KG1 (cell line): ENCODE data around the gene LAYN.

Source experiments
- DNase-seq: peaks from one replicate; lab custom pipeline; 2025; lab: John Stamatoyannopoulos, UW

LAYN gene

DNA sequence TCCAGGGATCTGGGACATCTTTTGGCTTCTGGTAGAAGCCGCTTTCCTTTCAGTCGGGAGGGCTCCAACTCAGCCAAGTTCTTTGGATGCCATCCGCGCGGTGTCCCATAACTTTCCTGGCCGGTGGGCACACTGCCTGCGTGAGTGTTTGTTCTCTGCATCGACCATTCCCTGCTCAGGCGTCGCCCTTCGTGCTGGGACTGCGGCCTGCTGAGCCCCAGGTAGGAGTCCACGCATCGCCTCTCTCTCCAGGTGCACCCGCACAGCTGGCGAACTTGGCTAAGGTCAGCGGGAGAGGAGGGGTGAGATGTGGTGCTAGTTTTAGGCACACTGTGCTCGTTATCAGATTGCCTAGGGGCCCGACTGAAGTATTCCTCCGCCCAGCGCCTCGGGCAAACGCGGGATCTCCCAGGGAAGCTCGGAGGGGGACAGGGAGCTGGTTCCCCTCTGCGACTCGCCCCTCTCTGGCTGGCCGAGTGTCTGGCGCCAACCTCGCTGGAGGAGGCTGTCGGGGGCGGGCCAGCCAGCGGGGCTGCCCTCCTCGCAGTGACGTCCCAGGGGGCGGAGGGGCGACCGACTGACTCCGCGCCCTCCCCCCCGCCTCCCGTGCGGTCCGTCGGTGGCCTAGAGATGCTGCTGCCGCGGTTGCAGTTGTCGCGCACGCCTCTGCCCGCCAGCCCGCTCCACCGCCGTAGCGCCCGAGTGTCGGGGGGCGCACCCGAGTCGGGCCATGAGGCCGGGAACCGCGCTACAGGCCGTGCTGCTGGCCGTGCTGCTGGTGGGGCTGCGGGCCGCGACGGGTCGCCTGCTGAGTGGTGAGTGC lies at the start of gene LAYN:
LAYN (plus strand) TSS at position 607 of the 823 bp plus-strand sequence; CDS start at position 731, 124 bp downstream.
- DNase-seq = no peak

DNA sequence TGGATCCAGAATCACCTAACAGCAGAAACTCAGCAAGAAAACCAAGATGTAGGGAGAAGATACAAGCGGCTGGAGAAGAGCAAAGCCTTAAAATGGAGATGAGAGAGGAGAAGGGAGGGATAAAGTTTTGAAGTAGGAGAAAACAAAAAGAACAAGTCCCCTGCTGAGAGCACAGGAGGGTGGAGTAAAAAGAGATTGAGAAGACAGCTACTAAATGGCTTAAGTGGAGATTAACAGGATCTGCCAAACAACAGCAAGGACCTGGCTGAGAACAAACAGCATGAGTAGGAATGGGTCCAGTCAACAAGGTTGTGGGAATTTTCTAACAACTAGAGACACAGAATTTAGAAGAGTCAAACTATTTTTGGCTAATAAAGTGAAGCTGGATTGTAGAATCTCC lies 46.5 kb upstream of the LAYN start:
- no peak for DNase-seq

DNA sequence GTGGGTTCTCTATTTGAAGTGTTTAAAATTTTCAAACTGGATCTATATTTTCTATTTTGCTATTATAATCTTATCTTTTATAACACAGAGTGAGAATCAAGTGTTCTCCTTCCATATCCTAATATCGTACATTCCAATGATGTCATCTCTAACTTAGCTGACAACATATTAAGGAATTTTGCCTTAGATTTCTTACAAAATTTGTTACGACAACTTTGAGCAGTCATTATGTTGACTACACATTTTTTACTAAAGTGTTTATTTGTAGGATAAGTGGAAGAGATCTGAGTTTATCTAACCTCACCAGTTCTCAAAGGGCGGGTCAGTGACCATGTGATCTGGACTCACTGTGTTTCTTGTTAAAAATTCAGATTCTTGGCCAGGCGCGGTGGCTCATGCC lies 41.0 kb upstream of the LAYN start:
- no peak for DNase-seq

DNA sequence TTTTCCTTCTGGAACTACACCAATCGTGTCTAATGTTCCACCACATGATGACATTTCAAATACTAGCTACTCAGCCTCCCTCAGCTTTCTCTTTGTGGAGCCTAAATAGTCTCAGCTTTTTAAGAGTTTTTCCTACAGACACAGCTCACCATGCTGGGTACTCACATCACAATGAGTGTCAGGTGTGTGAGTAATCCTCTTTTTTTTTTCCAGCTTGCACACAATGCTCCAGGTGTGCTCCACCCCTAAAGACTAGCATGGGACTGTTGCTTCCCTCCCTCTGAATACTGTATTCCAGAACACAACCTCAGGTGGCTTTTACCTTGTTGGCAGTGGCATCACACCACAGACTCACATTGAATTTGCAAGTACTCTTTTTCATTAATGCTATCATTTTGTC lies 40.0 kb upstream of the LAYN start:
- no peak for DNase-seq

GRCh38 chr11:111502611-111503010 lies 37.9 kb upstream of the LAYN start:
- DNase-seq = no peak

DNA sequence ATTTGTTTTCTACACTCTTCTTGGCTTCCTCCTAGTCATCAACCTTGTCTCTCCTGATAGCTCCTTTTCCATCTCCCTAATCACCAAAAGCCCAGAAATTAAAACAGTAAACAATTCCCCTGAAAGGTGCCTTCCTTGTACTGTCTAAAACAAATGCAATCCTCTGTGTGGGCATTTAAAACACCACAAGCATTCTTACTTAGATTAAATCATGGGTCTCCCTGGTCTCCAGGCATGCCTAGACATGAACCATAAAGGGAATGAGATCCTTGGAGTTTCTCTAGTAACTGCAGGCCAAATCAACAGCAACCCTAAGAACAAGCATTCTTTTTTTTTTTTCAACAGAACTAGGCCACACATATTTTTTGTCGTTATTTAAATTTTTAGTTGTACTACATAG lies 30.2 kb upstream of the LAYN start:
- no peak for DNase-seq

- peak; percentile 24 for DNase-seq
Measured at GRCh38 chr11:111512296-111513239, 28.0 kb upstream of the LAYN start, which contains the start of gene BTG4. Gene BTG4, minus strand, starts transcription at chr11:111512386. Its CDS starts 13,610 bp downstream, at chr11:111498776.

DNA sequence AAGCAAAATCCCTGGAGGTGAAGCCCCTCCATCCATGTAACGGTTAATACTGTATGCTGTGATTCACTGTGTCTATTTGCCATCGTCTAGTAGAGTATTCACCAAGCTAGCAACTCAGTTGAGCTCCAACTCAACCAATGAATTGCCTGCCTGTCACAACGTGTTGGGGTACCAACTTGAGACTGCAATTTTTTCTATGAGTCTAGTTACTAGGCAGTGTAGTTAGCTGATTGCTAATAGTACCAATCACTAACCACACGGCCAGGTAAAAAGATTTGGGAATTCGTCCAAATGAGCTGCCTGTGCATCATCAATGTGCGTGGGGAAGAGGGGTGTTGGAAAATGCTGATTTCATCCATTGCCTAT lies 27.3 kb upstream of the LAYN start:
- DNase-seq = no peak

DNA sequence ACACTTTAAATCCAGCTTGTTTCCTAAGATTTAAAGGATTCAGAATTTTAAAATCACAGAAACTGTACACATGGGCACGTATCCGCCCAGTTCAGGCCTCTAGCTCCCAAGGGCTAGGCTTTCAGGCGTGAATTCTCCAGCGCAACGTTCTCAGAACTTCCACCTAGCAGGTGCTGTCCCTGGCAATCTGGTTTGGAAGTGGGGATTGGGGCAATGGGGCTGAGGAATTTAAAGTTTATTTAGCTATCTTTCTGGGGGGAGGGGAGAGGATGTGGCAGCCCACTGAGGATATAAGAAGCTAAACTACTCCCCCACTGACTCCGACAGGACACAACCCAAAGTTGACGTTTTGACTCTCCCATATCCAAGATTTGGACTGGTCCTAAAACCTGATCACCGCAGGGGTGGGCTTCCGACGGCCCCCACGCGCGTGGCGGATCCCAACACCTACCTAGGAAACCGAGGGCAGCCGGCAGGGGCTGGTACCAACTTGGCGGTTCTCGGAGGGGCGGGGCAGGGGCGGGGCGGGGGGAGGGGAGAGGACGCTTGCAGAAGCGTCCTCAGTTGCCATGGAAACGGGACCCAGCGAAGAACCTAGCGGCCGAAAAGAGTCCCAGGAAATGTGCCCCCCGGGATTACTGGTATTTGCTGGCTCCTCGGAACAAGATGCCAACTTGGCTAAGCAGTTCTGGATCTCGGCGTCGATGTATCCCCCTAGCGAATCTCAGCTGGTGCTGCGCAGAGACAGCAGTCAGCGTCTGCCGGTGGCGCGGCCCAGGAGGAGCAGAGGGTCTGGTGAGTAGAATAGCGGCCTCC lies 26.1 kb upstream of the LAYN start, which contains the start of gene HOATZ:
HOATZ (plus strand) TSS at position 563 of the 816 bp plus-strand sequence; CDS start at position 570, 7 bp downstream.
- DNase-seq = no peak

DNA sequence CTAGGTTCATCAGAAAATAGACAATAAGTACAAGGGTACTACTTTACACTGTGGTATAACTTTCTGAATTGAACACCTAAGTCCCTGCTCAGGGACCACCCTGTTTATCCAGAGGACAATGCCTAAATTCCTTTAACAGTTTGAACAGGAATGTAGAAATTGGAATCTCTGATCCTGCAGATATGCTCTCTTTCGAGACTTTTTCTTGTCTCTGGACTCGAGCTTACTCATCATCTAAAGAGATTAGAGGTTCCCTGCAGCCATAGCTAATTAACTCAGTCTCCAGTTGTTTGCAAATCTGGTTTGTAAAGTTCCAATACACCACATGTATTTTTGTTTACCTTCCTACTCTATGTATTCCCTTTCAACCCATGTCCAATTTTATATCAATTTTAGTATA lies 24.9 kb upstream of the LAYN start:
- no peak for DNase-seq

GRCh38 chr11:111518668-111519067 lies 21.9 kb upstream of the LAYN start:
- DNase-seq = no peak

GRCh38 chr11:111520560-111520959 lies 20.0 kb upstream of the LAYN start:
- DNase-seq = no peak

GRCh38 chr11:111521135-111521534 lies 19.4 kb upstream of the LAYN start:
- DNase-seq = no peak

GRCh38 chr11:111522426-111522825 lies 18.1 kb upstream of the LAYN start:
- DNase-seq = no peak

DNA sequence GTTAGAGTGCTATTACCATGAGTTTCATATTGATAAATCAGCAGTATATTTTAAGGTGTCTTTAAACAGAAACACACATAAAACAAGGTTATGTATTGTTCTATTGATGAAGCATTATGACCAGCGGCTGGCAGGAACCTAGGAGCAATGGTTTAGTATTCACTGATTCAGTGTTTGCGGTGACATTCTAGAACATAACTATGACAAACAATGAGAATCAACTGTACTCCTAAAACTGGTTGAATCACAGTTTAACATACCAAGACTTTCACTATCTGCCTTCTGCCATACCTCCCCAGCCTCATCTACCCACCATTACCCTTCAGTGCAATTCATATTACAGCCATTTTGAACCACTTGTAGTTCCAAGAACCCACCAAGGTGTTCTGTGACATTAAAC lies 17.2 kb upstream of the LAYN start:
- no peak for DNase-seq

DNA sequence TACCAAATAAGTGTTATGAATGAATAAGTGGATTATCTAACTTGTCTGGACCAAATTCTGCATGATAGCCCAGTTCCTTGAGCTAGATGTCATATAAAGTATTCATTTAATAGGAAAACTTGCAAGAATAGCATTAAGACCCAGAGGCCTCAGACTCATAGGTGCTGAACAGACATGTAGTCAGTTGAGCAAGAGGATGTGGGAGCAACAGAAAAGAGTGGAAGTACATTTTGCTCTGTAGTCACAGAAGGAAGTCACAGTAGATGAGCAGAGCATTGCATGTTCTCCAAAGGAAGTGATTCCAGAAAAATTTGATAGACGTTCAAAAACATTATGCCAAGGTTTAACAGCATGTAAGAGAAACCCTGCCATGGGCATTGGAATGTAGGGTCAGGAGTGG lies 16.5 kb upstream of the LAYN start:
- DNase-seq = no peak

- no peak for DNase-seq
Measured at GRCh38 chr11:111525456-111525855, 15.1 kb upstream of the LAYN start.

DNA sequence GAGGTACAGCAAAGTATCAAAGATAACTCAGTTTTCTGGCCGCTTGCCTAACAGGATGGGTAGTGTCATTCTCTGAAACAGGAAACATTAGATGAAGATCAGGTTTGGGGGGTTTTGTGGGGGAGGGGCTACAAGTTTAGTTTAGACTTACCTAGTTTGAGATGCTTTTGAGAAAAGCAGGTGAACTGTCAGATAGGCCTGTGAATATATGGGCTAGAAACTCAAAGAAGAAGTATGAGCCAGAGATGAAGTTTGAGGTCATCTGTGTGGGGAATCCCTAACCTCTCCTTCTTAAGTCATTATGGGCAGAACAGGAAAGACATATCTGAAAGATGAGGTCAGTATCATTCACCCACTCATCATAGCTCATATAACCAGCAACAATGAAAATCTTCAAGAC lies 14.0 kb upstream of the LAYN start:
- no peak for DNase-seq

DNA sequence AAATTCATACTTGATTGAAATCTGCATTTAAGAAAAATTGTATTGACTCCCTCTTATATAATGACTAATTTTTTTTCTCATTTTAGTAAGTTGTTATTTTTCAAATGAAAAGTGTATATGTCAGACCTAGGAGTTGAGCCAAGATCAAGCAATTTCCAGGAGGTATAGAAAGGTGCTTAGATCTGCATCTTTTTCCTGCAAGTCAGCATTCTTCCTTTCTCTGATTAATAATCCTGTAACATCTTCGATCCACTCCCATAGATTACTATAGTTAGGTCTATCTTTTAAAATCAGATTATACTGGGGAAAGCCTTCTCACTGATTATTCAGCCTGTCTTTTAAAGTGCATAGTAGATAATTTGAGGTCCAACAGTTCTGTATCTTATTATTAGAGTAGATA lies 13.2 kb upstream of the LAYN start:
- DNase-seq = no peak

DNA sequence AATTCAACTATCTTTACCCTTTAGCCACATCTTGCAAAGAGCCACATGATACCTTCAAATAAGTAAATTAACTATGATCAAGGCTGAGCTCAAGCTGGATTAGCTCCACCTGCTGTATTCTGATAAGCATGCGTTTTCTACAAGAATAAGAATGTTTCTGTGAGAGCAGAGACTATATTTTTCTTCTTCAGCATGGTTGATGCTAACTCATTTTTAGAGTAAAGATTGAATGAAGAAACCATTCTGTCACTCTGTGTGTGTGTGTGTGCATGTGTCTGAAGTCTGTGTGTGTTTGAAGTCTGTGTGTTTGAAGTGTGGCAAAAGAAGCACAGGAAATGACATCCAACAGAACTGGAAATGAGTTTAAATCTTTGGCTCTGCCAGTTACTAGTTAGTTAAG lies 12.0 kb upstream of the LAYN start:
- DNase-seq = no peak

- no peak for DNase-seq
Measured at GRCh38 chr11:111530091-111530490, 10.4 kb upstream of the LAYN start.

GRCh38 chr11:111531136-111531535 lies 9.4 kb upstream of the LAYN start:
- DNase-seq = no peak
